ENCODE measurements around the gene CD96.
"Not testable (repeated sequence)": the region's sequence is repeated elsewhere in the genome, so short reads cannot be mapped to it uniquely, and the experiment has no call there.

CD96 gene

DNA sequence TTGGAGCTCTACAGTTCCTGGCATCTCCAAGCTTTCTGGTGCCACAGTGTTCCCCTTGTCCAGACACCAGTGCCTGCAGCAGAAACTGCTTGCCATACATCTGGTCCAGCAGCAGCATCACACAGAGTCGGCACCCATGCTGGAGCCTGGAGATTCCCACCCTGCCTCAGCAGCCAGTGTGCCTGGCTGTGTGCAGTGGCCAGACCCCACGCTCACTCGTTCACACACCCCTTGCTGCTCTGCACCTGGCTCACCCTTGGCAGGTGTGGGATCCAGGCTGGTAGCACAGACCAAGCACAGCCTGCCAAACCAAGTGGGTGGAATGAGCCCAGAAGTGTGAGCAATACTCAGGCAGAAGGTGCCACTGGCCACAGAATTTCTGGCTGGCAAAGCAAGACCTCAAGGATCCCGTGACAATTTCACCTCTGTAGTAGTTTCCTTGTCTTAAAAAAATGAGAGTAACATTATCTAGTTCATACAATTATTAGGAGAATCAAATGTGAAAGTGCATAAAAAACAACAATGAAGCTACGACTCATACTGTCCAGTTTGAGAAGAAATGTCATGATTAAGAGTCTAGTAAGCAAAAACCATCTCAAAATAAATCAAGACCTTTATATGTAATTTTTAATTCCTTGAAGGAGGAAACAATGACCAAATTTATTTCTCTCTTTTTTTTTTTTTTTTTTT, 76.1 kb downstream of the CD96 start:
- no peak overlapping the region for H3K4me3 ChIP-seq (ENCODE audit: low read depth, low read length)

DNA sequence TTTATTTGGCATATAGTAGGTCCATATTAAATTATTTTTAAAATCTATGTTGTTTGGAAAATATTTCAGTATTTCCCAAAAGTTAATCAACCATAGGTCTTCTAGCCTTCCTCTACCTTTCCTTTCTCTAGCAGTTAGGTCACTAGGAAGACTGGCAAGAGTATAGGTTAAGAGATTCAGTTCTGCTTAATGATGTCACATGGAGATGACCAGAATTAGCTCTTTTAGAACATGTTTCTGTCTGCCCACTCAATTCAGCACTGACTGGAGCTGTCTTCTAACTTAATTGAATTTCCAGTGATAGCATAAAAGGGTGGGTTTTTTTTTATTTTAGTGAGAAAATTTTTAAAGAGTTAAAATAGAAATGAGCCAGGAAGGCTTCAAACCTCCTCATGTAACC, 76.9 kb downstream of the CD96 start:
- no peak overlapping the region for H3K4me3 ChIP-seq (ENCODE audit: low read depth, low read length)

DNA sequence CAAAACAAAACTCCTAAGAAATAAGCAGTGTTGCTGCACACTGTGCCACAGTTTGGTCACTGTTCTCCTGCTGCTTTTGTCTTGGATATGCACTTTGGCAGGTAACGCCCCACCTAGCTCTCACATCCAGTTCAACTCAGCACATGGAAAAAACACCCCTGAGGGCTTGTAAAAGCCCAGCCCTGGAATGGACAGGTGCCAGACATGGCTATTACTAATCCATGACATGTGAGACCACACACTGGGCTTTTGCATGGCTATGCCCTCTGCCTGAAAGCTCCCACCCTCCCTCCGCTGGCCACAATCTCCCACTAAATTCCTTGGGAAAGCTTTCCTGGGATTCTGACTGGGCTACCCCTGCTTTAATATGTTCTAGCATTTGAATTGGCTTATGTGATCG, 77.8 kb downstream of the CD96 start:
- H3K4me3 ChIP-seq (ENCODE audit: low read depth, low read length), result no peak overlapping the region

DNA sequence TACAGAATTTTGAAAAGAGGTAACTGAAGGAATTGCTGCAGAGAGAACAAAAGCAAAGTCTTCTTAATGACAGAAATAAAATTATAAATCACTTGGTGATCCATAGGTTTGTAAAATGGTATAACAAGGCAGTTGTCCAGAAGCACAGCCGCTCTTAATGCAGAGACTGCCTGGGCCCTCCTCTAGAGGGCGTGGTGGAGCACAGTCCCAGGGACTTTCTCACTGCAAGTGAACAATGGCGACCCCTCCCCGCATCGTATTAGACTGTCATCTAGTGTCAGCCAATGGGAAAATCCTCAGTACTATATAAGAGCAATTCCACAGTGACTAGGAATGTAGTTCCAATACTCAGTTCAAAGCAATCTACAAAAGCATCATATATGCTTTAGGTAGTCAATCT, 79.5 kb downstream of the CD96 start:
- H3K4me3 ChIP-seq (ENCODE audit: low read depth, low read length), result no peak overlapping the region

DNA sequence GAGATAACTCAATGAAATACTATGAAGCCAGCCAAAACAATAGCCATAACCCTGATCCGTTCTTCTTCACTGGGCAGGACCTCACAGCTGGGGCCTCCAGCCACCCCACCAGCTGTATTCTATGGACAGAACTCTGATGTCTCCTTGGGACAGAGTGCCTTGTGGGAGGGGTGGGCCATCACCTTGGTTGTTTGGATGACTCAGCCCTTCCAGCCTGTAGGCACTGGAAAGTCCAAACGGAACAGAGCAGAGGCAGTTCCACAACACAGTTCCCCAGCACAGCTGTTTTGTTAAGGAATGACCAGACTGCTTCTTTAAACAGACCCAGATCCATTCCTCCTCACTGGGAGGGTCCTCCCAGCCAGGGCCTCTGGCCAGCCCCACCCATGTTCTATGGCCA, 85.1 kb downstream of the CD96 start:
- no peak overlapping the region for H3K4me3 ChIP-seq (ENCODE audit: low read depth, low read length)

DNA sequence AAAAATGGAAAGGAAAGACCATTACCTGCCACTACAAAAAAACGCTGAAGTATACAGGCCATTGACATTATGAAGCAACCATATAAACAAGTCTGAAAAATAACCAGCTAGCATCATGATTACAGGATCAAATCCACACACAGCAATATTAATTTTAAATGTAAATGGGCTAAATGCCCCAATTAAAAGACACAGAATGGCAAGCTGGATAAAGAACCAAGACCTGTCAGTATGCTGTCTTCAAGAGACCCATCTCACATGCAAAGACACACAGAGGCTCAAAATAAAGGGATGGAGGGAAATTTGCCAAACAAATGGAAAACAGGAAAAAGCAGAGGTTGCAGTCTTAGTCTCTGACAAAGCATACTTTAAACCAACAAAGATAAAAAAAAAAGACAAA, 87.0 kb downstream of the CD96 start:
- H3K4me3 ChIP-seq (ENCODE audit: low read depth, low read length), result not testable (repeated sequence)

DNA sequence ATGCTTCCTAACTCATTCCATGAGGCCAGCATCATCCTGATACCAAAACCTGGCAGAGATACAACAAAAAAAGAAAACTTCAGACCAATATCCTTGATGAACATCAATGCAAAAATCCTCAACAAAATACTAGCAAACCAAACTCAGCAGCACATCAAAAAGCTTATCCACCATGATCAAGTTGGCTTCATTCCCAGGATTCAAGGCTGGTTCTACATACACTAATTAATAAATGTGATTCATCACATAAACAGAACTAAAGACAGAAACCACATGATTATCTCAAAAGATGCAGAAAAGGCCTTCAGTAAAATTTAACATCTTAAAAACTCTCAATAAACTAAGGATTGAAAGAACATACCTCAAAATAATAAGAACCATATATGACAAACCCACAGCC, 88.6 kb downstream of the CD96 start:
- not testable (repeated sequence) for H3K4me3 ChIP-seq (ENCODE audit: low read depth, low read length)

DNA sequence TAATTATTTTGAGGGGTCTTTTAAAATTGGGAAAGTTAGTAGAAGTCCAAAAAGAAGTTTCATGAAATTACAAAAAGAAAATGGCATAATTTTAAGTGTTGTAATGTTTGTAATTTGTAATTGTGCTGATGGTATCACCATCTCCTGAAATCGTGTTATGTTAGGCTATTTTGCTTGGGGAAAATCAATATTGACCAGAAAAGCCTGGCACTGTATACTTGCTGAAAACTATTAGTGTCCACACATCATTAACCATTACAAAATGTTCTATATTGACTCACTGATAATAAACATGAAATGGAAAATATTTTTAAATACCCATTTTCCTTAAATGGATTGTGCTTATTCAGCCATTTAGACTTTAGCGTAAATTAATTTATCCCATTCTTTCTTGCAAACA, 93.4 kb downstream of the CD96 start:
- H3K4me3 ChIP-seq (ENCODE audit: low read depth, low read length), result no peak overlapping the region

DNA sequence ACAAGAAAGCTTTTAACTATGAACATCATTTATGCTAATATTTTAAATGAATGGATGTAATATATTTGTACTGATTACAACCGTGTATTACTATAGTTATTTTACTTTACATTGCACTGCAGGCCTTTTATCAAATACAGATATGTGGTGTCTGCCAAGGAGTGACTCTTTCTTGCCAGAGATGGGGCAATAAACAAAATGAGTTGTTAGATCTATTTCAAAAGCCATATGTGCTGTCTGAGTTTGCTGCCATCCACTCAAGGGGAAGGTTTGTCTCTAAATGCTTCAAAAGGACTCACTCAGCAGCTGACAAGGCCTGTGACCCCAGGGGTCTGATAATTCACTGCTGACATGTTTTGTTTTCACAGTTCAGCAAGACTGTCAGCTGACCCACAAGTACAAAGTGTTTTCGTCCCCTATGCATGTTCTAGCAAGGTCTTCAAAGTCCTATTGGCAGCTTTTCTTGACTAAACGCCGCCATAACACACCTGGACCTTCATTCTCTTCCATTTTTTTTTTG, 94.4 kb downstream of the CD96 start:
- no peak overlapping the region for H3K4me3 ChIP-seq (ENCODE audit: low read depth, low read length)

DNA sequence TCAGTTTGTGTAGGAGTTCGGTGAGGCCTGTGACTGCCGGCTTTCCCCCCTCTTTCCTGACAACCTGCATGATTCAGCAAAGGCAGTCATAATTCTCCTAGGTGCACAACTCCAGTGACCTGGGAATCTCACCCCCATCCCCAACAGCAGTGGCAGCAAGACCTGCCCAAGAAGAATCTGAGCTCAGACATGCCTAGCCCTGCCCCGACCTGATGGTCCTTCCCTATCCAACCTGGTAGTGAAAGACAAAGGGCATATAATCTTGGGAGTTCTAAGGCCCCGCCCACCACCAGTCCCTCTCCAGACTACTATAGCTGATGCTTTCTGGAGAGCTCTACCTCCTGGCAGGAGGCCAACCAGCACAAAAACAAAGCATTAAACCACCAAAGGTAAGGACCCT, 97.3 kb downstream of the CD96 start:
- H3K4me3 ChIP-seq (ENCODE audit: low read depth, low read length), result no peak overlapping the region

DNA sequence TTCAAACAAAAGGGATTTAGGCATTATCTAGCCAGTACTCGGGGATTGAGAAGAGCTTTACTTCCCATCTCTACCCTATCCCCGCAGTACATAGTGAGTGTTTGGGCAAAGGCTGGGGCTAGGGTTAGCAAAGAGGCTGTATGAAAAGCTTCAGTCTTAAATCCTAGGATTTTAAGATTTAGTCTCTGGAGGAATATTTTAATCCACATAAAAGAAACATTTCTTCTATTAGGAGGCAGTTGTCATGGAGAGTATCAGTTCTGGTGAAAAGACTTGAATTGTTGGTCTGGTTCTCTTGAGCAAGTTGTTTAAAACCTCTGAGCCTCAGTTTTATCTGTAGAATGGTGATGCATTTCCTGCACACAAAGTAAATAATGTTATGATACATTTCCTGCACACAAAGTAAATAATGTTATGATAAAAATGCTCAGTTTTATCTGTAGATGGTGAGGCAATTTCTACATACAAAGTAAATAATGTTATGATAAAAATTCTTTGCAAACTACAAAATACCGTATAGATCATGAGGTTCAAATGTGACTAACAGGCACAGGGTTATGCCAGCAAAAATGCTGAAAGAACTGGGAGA, 107.1 kb downstream of the CD96 start:
- H3K4me3 ChIP-seq (ENCODE audit: low read depth, low read length), result no peak overlapping the region

DNA sequence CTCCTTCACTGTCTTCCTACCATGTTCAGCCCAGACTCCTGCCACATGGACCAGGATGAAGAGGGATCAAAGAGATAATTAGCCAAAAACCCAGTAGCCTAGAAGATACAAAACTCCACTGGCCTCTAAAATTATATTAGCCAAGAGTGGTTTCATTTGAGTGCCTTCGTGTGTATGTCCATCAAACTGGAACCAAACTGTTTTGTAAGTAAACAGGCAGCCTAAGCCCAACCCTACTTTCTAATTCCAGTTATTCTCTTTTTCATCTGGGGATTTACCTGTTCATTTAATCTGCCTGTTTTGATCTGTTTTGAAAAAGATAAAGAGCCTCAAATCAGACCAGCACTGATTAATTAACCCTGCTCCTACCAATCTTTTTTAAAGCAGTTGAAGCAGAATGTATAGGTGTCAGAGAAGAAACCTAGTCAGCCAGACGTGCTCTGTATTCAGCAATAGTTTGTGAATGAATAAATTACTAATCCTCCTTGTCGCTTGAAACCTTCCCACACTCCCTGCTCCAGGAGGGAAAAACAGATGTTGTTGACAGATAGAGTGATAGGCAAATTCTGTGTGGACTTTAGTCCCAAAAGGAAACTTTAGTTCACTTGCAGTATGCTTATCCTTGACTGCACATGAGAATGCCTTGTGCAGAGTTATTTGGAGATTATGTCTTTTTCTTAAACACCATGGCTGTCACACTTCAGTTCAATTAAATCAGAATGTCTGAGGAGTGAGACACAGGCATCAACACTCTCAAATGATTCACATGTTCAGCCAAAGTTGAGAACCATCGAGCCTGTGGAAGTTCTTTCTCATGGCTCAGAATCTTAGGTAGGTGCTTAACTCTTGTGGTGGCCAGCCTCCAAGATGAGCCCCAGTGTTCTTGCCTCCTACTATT, 108.6 kb downstream of the CD96 start:
- H3K4me3 ChIP-seq (ENCODE audit: low read depth, low read length), result no peak overlapping the region

DNA sequence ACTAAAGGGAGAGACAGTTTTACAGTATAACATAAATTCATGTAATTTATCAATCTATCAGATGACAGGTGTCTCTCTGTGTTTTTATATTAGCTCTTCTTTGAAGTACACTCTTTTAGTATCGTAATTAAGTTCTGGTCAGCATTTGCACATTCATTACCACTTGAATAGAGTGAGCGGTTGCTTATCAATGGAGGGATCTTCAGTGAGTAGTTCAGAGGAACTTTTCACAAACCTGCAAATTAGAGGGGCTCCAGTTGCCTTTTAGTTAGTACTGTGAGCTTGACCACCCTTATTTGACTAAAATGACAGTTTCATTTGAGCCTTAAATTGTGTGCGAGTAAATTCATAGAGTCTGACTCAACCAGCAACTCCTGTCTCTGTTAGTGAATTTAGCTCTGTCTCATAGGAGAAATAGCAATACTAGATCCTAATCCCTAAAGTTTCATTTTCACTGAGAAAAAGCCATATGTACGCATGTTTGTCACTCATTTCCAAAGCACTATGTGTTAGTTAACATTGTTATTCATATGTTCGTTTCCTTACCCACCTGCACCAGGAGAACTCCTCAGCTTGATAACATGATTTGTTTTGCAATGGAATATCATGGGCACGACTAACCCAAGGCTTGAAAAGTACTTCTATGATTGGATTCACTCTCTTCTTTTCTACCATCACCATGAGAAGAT, 110.6 kb downstream of the CD96 start:
- H3K4me3 ChIP-seq (ENCODE audit: low read depth, low read length), result no peak overlapping the region

DNA sequence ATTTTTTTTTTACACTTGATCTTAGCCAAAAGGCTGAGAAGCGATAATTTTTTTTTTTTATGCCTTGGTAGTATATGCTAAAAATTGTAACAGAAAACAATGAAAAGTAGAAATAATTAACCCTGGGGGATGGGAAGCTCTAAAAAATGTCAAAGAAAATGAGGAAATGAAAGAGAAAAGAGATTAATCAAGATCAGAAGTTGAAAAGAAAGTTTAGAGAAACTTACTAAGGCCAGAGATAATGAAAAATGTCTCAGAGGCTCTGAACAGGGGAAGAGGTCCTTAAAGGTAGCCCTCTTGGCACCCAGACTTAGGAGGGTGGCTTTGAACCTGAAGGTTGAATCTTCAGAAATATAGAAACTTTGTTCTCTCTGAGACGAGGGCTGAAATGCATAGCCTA, 111.8 kb downstream of the CD96 start:
- H3K4me3 ChIP-seq (ENCODE audit: low read depth, low read length), result no peak overlapping the region

DNA sequence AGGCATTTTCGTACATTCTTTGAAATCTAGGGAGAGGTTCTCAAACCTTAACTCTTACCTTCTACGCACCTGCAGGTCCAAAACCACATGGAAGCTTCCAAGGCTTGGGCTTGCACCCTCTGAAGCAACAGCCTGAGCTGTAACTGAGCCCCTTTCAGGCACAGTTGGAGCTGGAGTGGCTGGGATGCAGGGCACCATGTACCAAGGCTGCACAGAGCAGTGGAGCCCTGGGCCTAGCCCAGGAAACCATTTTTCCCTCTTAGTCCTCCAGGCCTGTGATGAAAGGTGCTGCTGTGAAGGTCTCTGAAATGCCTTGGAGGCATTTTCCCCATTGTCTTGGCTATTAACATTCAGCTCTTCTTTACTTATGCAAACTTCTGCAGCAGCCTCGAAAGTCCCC, 120.0 kb downstream of the CD96 start:
- no peak overlapping the region for H3K4me3 ChIP-seq (ENCODE audit: low read depth, low read length)

DNA sequence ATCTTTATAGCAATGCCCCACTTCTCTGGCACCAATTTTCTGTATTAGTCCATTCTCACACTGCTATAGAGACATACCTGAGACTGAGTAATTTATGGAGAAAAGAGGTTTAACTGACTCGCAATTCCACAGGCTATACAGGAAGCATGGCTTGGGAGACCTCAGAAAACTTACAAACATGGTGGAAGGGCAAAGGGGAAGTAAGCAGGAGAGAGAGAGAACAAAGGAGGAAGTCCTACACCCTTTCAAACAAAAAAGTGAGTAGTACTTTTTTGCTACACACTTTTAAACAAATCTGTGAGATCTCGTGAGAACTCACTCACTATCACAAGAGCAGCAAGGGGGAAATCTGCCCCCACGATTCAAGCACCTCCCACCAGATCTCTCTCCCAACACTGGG, 120.9 kb downstream of the CD96 start:
- H3K4me3 ChIP-seq (ENCODE audit: low read depth, low read length), result no peak overlapping the region

DNA sequence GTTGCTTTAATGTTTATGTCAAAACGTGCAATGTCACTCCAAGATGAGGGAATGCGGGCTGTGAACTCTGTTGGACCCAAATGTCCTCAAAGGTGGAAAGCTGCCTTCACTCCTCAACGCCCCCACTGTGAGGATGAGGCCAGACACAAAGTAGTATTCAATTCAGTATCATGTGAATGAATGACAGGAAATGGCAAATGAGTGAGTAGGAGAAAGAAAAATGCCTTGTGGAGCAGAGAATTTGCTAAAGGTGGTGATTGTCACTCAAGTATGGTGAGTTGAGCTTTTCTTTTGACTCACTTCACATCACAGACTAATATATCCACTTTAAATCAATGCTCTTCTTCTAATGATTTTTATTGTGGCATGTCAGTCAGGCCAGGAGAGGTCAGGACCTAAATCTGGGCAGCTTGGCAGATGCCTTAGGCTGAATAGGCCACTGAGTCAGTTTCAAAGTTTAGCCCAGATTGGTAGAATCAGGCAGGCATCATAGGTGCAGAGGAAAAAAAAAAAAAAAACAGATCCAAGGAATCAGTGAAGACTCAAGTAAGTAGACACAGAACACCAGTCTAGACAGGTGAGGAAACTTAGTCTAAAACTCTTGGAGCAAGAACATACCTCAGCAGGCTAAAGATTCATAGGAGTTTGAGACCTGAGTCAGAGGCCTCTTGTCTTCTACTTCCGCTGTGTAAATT, 124.2 kb downstream of the CD96 start:
- H3K4me3 ChIP-seq (ENCODE audit: low read depth, low read length), result no peak overlapping the region

DNA sequence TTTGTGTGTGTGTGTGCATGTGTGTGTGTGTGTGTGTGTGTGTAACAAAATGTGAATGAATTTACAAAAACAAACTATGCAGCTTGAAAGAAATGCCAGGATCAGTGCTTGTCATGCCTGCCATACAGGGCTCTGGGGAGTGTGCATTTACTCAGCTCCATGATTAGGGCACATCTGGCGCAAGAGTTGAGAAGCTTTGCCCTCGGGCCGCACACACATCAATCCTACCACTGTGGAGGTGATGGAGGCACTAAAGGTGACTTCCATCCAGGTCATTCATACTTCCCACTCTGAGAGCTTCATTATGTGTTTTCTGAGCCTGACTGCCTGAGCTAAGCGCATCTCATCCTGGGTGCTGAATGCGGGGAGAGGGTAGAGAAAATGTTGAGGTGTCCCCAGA, 125.2 kb downstream of the CD96 start:
- no peak overlapping the region for H3K4me3 ChIP-seq (ENCODE audit: low read depth, low read length)

DNA sequence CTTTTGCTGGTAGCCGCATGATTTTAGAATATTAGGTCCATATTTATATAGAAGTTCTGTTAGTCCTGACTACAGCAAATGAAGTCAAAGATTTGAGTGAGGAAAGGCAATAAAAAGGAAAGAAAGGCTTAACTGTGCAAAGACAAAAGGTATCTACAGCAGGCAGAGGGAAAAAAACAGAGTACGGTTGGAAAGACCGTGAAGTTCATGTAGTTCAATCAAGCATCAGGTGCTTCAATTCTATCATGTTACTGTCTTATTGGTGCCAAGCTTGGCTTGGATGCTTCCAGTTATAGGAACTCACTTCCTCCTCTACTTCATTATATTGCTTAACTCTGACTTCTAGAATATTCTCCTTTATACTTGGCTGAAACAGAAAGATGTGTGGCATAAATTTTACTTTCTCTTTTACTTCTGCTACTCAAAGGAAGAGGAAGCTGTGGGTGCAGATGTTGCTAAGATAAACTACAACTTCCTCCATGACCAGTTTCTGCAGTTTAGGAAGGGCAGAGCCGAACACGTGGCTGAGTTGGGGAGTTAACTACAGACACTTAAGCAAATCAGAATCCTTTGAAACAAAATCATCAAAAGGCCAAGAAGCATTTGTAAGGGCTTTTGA, 125.7 kb downstream of the CD96 start:
- no peak overlapping the region for H3K4me3 ChIP-seq (ENCODE audit: low read depth, low read length)

DNA sequence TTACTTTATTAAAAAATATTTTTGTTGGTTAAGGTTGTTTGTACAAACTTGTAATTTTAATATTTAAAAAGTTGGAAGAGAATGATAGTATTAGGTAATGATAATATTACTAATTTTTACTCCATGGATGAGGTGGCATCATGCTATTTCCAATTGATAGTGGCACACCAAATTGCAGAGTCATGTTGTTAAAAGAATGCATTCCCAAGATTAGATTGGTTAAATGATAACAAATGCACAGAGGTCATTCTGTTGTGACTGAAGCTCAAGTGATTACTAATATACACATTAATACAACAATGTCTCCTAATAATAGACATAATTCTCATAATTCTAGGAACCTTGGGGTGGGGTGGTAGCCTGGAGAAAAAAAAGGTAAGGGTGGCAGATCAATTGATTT, 126.3 kb downstream of the CD96 start:
- no peak overlapping the region for H3K4me3 ChIP-seq (ENCODE audit: low read depth, low read length)

All from iPS-11a (cell line).